Gastrocnemius medialis (tissue), 4 donors: ENCODE measurements around the gene MYT1. TPM values are rescaled to one million over a fixed set of nuclear protein-coding genes. Genes with fewer than 3 reads are reported as not detected.

Experiments
- ATAC-seq, 2 donors: fragments of 150-250 bp; one replicate each; pipeline ENCODE4 v1.9.1; 2016
- DNase-seq, 2 donors: peaks; one replicate each; pipeline ENCODE4 v3.0.0-alpha.2; 2019
- H3K27ac ChIP-seq, 4 donors: fragments of 200-600 bp; sonication (generic); 1 replicate in 1 of 4; 2 replicates in 3 of 4; pipeline ENCODE4 v1.5.1; 2016 to 2018; ENCODE audit warnings: mild to moderate bottlenecking in 2 of 4, moderate library complexity in 1 of 4
- H3K27me3 ChIP-seq, 3 donors: fragments of 200-600 bp; sonication (generic) in 2 of 3; 1 replicate in 1 of 3; 2 replicates in 2 of 3; pipeline versions ENCODE4 v1.5.1 to v1.6.0; 2016 to 2019; ENCODE audit warnings: mild to moderate bottlenecking in 1 of 3, moderate library complexity in 1 of 3
- H3K36me3 ChIP-seq, 2 donors: fragments of 200-600 bp; sonication (generic) in 1 of 2; one replicate each; pipeline ENCODE4 v1.5.1; 2017 to 2018
- H3K4me1 ChIP-seq, 2 donors: fragments of 200-600 bp; sonication (generic) in 1 of 2; one replicate each; pipeline ENCODE4 v1.5.1; 2016 to 2017; ENCODE audit warnings: mild to moderate bottlenecking in 2 of 2
- H3K4me3 ChIP-seq, 4 donors: fragments of 200-600 bp; sonication (generic) in 3 of 4; 1 replicate in 1 of 4; 2 replicates in 3 of 4; pipeline ENCODE4 v1.5.1; 2016 to 2019; ENCODE audit warnings: mild to moderate bottlenecking in 2 of 4
- H3K9me3 ChIP-seq, 3 donors: fragments of 200-600 bp; sonication (generic) in 2 of 3; 1 replicate in 1 of 3; 2 replicates in 2 of 3; pipeline ENCODE4 v1.5.1; 2016 to 2019
- POLR2A ChIP-seq, 2 donors: fragments of 450-650 bp; IDR thresholded peaks; one replicate each; pipeline ENCODE4 v1.6.1; 2017; ENCODE audit warnings: antibody characterized with exemption in 2 of 2, mild to moderate bottlenecking in 2 of 2, moderate library complexity in 2 of 2
- in situ Hi-C, 4 donors: fragments of 200-750 bp; cut with MboI; loops; one replicate each; pipeline versions ENCODE4 v1.15.0 to v1.8.0; 2017; ENCODE audit warnings: low sequenced_read_pairs in 4 of 4
- intact Hi-C: fragments of 100-400 bp; cut with DNase I; formaldehyde crosslinking; loops from one replicate; pipeline ENCODE4 v1.15.1; 2023; ENCODE audit warnings: low total_unique reads
- total RNA-seq, 4 donors: library from RNA; depleted of rRNA; stranded (reverse); fragments of >200 nt; gene quantifications; one replicate each; pipeline versions ENCODE4 v1.1.0 to v1.2.3, GENCODE V29; 2016
- TF ChIP-seq, protein P1 (sequence below), 5 experiments: fragments of 450-650 bp in 3 of 5; fragments of 200-600 bp in 2 of 5; sonication (generic) in 2 of 5; IDR thresholded peaks in 4 of 5; conservative IDR thresholded peaks in 1 of 5; 1 replicate in 4 of 5; 2 replicates in 1 of 5; pipeline ENCODE4 v1.5.1; 2016 to 2019; ENCODE audit warnings: antibody characterized with exemption in 5 of 5, mild to moderate bottlenecking in 3 of 5, moderate library complexity in 3 of 5

Gene MYT1
- total RNA-seq, 4 donors from 2014 or later = not detected

GRCh38 chr20:64157878-64158277 is 6.4 kb upstream of the MYT1 start:
- Histone ChIP-seq H3K4me1 (no peaks in the 10 kb centered on the region), H3K27me3 (peaks cover 39 to 49% (median 39%) of the 10 kb centered on the region in 3 donors), H3K36me3 (no peaks in the 10 kb centered on the region), H3K9me3 (no peaks in the 10 kb centered on the region), H3K4me3 (no peak overlapping the region), H3K27ac (no peak overlapping the region)
- TF ChIP-seq POLR2A (IDR thresholded peaks at IDR 0.05) = no peak
- TF ChIP-seq, protein P1, sequence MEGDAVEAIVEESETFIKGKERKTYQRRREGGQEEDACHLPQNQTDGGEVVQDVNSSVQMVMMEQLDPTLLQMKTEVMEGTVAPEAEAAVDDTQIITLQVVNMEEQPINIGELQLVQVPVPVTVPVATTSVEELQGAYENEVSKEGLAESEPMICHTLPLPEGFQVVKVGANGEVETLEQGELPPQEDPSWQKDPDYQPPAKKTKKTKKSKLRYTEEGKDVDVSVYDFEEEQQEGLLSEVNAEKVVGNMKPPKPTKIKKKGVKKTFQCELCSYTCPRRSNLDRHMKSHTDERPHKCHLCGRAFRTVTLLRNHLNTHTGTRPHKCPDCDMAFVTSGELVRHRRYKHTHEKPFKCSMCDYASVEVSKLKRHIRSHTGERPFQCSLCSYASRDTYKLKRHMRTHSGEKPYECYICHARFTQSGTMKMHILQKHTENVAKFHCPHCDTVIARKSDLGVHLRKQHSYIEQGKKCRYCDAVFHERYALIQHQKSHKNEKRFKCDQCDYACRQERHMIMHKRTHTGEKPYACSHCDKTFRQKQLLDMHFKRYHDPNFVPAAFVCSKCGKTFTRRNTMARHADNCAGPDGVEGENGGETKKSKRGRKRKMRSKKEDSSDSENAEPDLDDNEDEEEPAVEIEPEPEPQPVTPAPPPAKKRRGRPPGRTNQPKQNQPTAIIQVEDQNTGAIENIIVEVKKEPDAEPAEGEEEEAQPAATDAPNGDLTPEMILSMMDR (IDR thresholded peaks at IDR 0.05 in 4 of 5, conservative IDR thresholded peaks at IDR 0.05 in 1 of 5) = no peak
- intact Hi-C loops = no loop called here
- in situ Hi-C loops = no loop called here
- ATAC-seq (no peak), DNase-seq (no peak)

DNA sequence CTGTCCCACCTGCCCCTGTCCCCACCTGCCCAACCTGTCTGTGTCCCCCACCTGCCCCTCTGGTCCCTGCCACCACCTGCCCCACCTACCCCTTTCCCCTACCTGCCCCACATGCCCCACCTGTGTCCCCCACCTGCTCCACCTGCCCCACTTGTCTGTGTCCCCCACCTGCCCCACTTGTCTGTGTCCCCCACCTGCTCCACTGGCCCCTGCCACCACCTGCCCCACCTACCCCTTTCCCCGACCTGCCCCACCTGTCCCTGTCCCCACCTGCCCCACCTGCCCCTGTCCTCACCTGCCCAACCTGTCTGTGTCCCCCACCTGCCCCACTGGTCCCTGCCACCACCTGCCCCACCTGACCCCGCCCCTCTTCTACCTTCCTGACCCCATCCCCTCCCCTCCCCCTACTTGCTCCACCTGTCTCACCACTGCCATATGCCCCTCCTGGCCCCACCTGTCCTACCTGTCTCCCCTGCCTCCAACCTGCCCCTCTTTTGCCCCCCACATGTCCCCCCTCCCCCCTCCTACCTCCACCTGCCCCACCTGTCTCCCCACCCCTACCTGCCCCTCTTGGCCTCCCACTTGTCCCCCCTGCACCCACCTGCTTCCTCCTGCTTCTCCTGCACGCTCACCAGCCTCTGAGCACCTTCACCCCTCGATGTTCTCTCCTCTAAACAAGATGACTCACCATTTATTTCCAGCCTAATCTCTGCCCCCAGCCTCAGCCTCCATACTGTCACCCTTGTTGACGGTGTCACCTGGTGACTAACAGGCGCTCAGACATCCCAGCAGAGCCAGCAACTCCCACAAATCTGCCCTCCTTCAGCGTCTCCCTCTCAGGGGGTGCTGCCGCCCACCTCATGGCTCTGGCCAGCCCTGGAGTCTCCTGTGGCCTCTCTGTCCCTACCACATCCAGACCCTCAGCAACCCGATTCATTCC is 5.6 kb upstream of the MYT1 start:
- Histone ChIP-seq H3K4me1 (no peaks in the 10 kb centered on the region), H3K4me3 (no peak overlapping the region), H3K27ac (no peak overlapping the region), H3K27me3 (peaks cover 46 to 57% (median 47%) of the 10 kb centered on the region in 3 donors), H3K9me3 (no peaks in the 10 kb centered on the region), H3K36me3 (no peaks in the 10 kb centered on the region)
- in situ Hi-C loops (no loop called here), intact Hi-C loops (no loop called here)
- DNase-seq = no peak
- ATAC-seq = no peak
- TF ChIP-seq, protein P1 (IDR thresholded peaks at IDR 0.05 in 4 of 5, conservative IDR thresholded peaks at IDR 0.05 in 1 of 5) = no peak
- no peak for TF ChIP-seq POLR2A (IDR thresholded peaks at IDR 0.05)

- ATAC-seq = no peak
Observed at GRCh38 chr20:64159286-64159680, 5.0 kb upstream of the MYT1 start.

DNA sequence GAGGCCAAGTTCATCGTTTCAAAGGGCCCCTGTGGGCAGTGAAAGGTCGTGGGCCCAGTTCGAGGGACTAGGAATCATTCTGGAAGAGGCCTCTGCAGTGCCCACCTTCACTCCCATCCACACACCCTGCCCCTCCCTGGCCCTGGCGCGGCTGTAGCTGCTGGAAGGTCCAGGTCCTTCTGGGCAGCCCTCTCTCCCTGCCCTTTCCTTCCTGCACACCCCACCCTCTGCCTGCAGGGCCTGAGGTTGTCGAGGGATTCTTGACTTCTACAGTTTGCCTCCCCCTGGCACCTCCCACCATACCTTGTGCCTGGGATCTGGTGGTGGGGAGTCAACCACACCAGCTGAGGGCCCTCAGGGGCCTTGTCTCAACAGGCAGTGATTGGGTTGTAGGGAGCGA is 4.5 kb upstream of the MYT1 start:
- Histone ChIP-seq H3K9me3 (no peaks in the 10 kb centered on the region), H3K4me3 (no peak overlapping the region), H3K27ac (no peak overlapping the region), H3K36me3 (no peaks in the 10 kb centered on the region), H3K4me1 (no peaks in the 10 kb centered on the region), H3K27me3 (peaks cover 52 to 68% (median 55%) of the 10 kb centered on the region in 3 donors)
- intact Hi-C loops = no loop called here
- ATAC-seq (no peak), DNase-seq (no peak)
- in situ Hi-C loops = no loop called here
- no peak for TF ChIP-seq POLR2A (IDR thresholded peaks at IDR 0.05)
- TF ChIP-seq, protein P1 (IDR thresholded peaks at IDR 0.05 in 4 of 5, conservative IDR thresholded peaks at IDR 0.05 in 1 of 5) = no peak

More at GRCh38 chr20:64159286-64159680, 5.0 kb upstream of the MYT1 start:
- no peak overlapping the region for H3K27ac ChIP-seq
- intact Hi-C loops (no loop called here), in situ Hi-C loops (no loop called here)
- TF ChIP-seq, protein P1 (IDR thresholded peaks at IDR 0.05 in 4 of 5, conservative IDR thresholded peaks at IDR 0.05 in 1 of 5) = no peak
- DNase-seq = no peak
- H3K4me3 ChIP-seq = no peak overlapping the region
- H3K27me3 ChIP-seq = peaks cover 48 to 63% (median 53%) of the 10 kb centered on the region in 3 donors
- no peaks in the 10 kb centered on the region for H3K4me1 ChIP-seq
- no peaks in the 10 kb centered on the region for H3K36me3 ChIP-seq
- H3K9me3 ChIP-seq = no peaks in the 10 kb centered on the region
